Omental fat pad (tissue), 4 donors: Measurements from ENCODE around the gene MEP1B. TPM values are rescaled to one million over a fixed set of nuclear protein-coding genes. Genes with fewer than 3 reads are reported as not detected.

ENCODE experiments used
- ATAC-seq: fragments of 150-250 bp; one replicate; pipeline ENCODE4 v1.9.1; 2016; ENCODE audit warnings: mild to moderate bottlenecking, moderate library complexity; ENCODE audit not compliant: low FRiP score
- DNase-seq: peaks from one replicate; pipeline ENCODE4 v3.0.0-alpha.2; 2019; ENCODE audit warnings: low spot score
- small RNA-seq: library from RNA; depleted of rRNA; stranded (forward); fragments of <200 nt; gene quantifications from one replicate; pipeline ENCODE3, GENCODE V24; 2016
- total RNA-seq, 4 donors: library from RNA; depleted of rRNA; stranded (reverse); fragments of >200 nt; gene quantifications; one replicate each; pipeline ENCODE4 v1.1.0, GENCODE V29; 2016
- TF ChIP-seq, protein P1 (sequence below), 3 donors: fragments of 450-650 bp; IDR thresholded peaks; one replicate each; pipeline ENCODE4 v1.5.1; 2016 to 2017; ENCODE audit warnings: antibody characterized with exemption in 3 of 3, mild to moderate bottlenecking in 3 of 3, moderate library complexity in 2 of 3

Gene MEP1B
- total RNA-seq, 4 donors from 2014 or later: 0.32 TPM; not detected in 3

DNA sequence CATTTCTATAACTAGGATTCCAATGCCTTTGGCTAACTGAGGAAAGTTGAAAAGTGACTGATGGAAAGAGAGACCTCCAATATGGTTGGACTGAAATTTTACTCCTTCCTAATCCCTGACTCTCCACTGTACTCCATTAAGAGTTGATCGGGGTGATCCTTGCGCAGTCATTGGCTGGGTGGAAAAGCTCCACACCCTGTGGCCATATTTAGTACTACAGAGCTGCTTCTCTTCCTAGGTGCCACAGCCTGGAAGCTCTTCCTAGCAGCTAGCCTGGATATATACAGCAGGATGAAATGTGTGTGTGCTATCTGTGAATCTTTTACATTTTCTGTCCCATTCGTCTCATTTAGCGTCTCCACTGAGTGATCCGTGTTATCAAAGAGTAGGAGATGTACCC is 71.2 kb downstream of the MEP1B start:
- ATAC-seq: no peak
- no peak for DNase-seq
- TF ChIP-seq, protein P1, sequence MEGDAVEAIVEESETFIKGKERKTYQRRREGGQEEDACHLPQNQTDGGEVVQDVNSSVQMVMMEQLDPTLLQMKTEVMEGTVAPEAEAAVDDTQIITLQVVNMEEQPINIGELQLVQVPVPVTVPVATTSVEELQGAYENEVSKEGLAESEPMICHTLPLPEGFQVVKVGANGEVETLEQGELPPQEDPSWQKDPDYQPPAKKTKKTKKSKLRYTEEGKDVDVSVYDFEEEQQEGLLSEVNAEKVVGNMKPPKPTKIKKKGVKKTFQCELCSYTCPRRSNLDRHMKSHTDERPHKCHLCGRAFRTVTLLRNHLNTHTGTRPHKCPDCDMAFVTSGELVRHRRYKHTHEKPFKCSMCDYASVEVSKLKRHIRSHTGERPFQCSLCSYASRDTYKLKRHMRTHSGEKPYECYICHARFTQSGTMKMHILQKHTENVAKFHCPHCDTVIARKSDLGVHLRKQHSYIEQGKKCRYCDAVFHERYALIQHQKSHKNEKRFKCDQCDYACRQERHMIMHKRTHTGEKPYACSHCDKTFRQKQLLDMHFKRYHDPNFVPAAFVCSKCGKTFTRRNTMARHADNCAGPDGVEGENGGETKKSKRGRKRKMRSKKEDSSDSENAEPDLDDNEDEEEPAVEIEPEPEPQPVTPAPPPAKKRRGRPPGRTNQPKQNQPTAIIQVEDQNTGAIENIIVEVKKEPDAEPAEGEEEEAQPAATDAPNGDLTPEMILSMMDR (IDR thresholded peaks at IDR 0.05): no peak

DNA sequence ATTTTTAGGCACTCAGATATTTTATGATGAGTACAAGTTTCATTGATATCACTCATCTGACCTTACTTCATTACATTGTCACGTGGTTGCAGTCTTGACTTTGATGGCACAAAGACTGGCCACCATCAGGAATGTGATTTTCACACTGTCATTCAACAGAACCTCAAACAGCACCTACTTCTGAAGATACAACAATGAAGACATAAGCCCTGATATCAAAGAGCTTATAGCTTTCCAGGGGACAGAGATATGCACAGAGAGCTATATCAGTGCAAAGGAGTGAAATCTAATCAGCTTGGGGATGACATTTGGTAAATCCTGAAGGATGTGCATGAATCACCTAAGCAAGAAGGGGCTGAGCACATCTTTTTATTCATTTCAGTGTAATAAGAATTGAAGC is 72.3 kb downstream of the MEP1B start:
- TF ChIP-seq, protein P1 (IDR thresholded peaks at IDR 0.05): no peak
- DNase-seq (no peak), ATAC-seq (no peak)

- TF ChIP-seq, protein P1 (IDR thresholded peaks at IDR 0.05): no peak
- ATAC-seq (no peak), DNase-seq (no peak)
Measured at GRCh38 chr18:32264401-32264800, 74.6 kb downstream of the MEP1B start.

DNA sequence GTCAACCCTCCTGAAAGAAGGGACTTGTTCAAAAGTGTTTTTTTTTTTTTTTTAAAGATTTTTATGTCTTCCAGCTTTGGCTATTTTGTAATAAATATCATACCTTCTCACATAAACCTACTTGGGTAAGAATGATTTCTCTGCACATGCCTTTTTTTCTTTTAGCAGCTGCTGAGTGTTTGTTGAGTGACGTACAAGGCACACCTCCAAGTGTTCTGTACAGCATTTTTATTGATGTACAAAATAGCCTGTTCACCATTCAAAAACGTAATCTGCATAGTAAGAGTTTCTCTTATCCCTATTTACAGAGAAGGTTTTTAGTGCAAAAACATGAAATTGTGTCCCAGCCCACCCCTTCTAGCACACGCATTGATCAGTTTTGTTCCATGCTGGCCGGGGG is 77.6 kb downstream of the MEP1B start:
- DNase-seq (no peak), ATAC-seq (no peak)
- TF ChIP-seq, protein P1 (IDR thresholded peaks at IDR 0.05): no peak

Small RNA genes lying within 50 kb of the gene (small RNA-seq; reads per million reads assigned to genes)
- not detected for gene RF00019
- gene RNA5SP453: 0.64 reads per million

Other genes starting within 250 kb of the MEP1B start
- 10 to 100 TPM; 36.2 to 45.7 (median 36.9) TPM for gene TRAPPC8, start 246.9 kb upstream of the MEP1B start, total RNA-seq
- 10 to 100 TPM in 2 of 4 donors, 1 to 10 TPM in 2; 7.3 to 24.3 (median 14.0) TPM for gene RNF125, start 171.2 kb upstream of the MEP1B start, total RNA-seq
- gene RNF138, start 98.2 kb upstream of the MEP1B start, total RNA-seq: 10 to 100 TPM; 13.8 to 38.3 (median 31.7) TPM